ENCODE results near the gene BCL2. TPM values are rescaled to one million over a fixed set of nuclear protein-coding genes. Genes with fewer than 3 reads are reported as not detected.
A peak's percentile ranks its signal among the peaks of the same experiment; 100 is the strongest.

BCL2 gene
- total RNA-seq, 1 experiment from 2014 or later: 1.3 TPM

GRCh38 chr18:63088262-63088661 is 231.3 kb downstream of the BCL2 start:
- no peaks in the 10 kb centered on the region for H3K79me1 ChIP-seq (ENCODE audit: insufficient read depth, low read depth, low read length, poor library complexity, severe bottlenecking)
- H3K4me2 ChIP-seq (ENCODE audit: insufficient read depth, insufficient read length, low read length): no peak overlapping the region
- H4K8ac ChIP-seq (replicated peaks; ENCODE audit: insufficient read length, low read depth, low read length): no peak overlapping the region
- no peak overlapping the region for H3K4ac ChIP-seq (ENCODE audit: low read depth, low read length)
- Mint-ChIP-seq H3K36me3 (ENCODE audit: insufficient read depth in 1 of 3, low read depth in 3 of 3) (no peaks in the 10 kb centered on the region), H3K27ac (peak overlapping the region in 1 of 3 experiments; percentile 16; a peak in 2 of 7 replicates), H3K4me1 (peaks cover 16 to 17% of the 10 kb centered on the region in 2 experiments), H3K4me3 (no peak overlapping the region), H3K27me3 (ENCODE audit: low read depth) (no peaks in the 10 kb centered on the region), H3K9me3 (no peaks in the 10 kb centered on the region)
- H3K18ac ChIP-seq (ENCODE audit: insufficient read length, low read depth, low read length): peak overlapping the region; percentile 11
- H3T11ph ChIP-seq (ENCODE audit: low read length): no peak overlapping the region
- H3K27me3 ChIP-seq (ENCODE audit: insufficient read depth, low read length): no peaks in the 10 kb centered on the region
- H3K23me2 ChIP-seq (ENCODE audit: insufficient read length, low read depth, low read length, poor library complexity, severe bottlenecking): no peaks in the 10 kb centered on the region
- no peaks in the 10 kb centered on the region for H4K20me1 ChIP-seq (ENCODE audit: control insufficient read depth, insufficient read depth, insufficient read length)
- TF ChIP-seq, protein P1, sequence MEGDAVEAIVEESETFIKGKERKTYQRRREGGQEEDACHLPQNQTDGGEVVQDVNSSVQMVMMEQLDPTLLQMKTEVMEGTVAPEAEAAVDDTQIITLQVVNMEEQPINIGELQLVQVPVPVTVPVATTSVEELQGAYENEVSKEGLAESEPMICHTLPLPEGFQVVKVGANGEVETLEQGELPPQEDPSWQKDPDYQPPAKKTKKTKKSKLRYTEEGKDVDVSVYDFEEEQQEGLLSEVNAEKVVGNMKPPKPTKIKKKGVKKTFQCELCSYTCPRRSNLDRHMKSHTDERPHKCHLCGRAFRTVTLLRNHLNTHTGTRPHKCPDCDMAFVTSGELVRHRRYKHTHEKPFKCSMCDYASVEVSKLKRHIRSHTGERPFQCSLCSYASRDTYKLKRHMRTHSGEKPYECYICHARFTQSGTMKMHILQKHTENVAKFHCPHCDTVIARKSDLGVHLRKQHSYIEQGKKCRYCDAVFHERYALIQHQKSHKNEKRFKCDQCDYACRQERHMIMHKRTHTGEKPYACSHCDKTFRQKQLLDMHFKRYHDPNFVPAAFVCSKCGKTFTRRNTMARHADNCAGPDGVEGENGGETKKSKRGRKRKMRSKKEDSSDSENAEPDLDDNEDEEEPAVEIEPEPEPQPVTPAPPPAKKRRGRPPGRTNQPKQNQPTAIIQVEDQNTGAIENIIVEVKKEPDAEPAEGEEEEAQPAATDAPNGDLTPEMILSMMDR (conservative IDR thresholded peaks at IDR 0.05): no peak
- DNase-seq: peak; percentile 53
- no peak overlapping the region for H2BK12ac ChIP-seq (ENCODE audit: insufficient read length, low read depth, low read length)
- H3K23ac ChIP-seq (ENCODE audit: insufficient read length, low read depth, low read length): no peak overlapping the region
- H3K4me1 ChIP-seq (ENCODE audit: insufficient read depth, low read length): no peaks in the 10 kb centered on the region; the same call in 1 of the 2 replicates
- no peak overlapping the region for H3K56ac ChIP-seq (ENCODE audit: insufficient read length, low read depth, low read length)
- no peak overlapping the region for H2BK120ac ChIP-seq (ENCODE audit: low read depth, low read length, poor library complexity, severe bottlenecking)
- no CpG with 5 or more reads among the region's 7 CpGs for WGBS (ENCODE audit: extremely low coverage, insufficient read length, low lambda C conversion rate)
- no peak overlapping the region for H2AFZ ChIP-seq (ENCODE audit: low read length)
- no peak overlapping the region for H2BK20ac ChIP-seq (ENCODE audit: low read depth, low read length, poor library complexity, severe bottlenecking)
- peak overlapping the region; percentile 17; the same call in 1 of the 2 replicates for H3K14ac ChIP-seq (ENCODE audit: insufficient read depth, low read length)
- H2BK5ac ChIP-seq (ENCODE audit: insufficient read length, low read length): no peak overlapping the region
- H3K9me3 ChIP-seq (ENCODE audit: control insufficient read depth, low read depth, low read length): no peaks in the 10 kb centered on the region
- no peak overlapping the region for H4K91ac ChIP-seq (ENCODE audit: insufficient read length, low read depth, low read length)
- H2BK15ac ChIP-seq (ENCODE audit: low read depth, low read length): no peak overlapping the region
- no peaks in the 10 kb centered on the region for H3K79me2 ChIP-seq (ENCODE audit: insufficient read depth, low read length)
- no peak overlapping the region for H4K5ac ChIP-seq (ENCODE audit: insufficient read length, low read depth, low read length)
- no peak overlapping the region for H3K9ac ChIP-seq (ENCODE audit: extremely low read depth, insufficient read length, low read length)
- H2AK5ac ChIP-seq (ENCODE audit: insufficient read length, low read length): no peak overlapping the region
- H3K27ac ChIP-seq (ENCODE audit: insufficient read length, low read depth, low read length): no peak overlapping the region

Measured in H9 (cell line).